Measurements from ENCODE around the gene DDI2.
"Not testable (repeated sequence)": the region's sequence is repeated elsewhere in the genome, so short reads cannot be mapped to it uniquely, and the experiment has no call there.

Gene DDI2

DNA sequence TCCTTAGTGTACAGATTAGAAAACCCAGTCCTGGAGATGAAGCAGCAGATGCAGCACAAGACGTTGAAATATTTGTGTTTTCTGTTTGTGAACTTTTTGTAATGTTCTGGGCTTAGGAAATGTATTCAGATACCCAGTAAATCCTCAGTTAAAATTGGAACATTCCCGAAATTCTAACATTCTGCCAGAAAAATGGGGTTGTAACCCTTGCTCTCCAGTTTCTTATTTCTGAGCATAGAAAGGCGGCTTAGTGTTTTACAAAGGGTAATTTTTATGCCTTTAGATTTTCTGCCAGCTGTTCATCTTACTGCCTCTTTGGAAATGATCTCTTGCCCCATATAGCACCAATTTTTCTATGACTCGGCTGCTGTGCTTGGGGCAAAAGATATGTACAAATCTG is 20.6 kb downstream of the DDI2 start:
- no peak for DNase-seq

DNA sequence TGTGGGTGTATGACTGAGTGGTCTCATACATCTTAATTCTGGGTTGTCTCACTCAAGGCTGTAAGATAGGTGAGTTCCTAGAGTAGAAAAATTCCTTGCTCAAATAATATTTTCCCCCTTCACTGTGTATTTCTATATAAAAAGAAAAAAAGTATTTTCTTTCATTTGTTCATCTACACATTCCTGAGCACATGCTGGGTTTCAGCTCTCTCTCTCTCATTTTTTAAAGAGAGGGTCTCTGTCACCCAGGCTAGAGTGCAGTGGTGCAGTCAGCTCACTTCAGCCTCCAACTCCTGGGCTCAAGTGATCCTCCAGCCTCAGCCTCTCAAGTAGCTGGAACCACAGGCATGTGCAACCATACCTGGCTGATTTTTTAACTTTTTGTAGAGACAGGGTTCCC is 22.0 kb downstream of the DDI2 start:
- no peak for DNase-seq

DNA sequence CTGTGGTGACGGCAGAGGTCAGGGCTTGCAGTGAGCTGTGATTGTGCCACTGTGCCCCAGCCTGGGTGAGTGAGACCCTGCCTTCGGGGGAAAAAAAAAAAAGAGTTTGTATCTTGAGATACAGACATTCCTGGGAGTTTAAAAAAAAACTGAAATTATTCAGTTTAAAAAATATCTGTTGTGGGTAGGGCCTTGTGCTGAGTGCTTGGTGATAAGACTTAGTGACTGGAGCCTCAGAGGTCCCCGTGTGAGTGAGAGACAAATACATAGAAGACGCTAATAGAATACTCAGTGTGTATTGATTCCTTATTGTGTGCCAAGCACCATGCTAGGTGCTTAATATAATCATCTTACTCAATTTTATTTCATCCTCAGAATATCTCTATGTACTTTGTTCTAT is 22.7 kb downstream of the DDI2 start:
- no peak for DNase-seq

DNA sequence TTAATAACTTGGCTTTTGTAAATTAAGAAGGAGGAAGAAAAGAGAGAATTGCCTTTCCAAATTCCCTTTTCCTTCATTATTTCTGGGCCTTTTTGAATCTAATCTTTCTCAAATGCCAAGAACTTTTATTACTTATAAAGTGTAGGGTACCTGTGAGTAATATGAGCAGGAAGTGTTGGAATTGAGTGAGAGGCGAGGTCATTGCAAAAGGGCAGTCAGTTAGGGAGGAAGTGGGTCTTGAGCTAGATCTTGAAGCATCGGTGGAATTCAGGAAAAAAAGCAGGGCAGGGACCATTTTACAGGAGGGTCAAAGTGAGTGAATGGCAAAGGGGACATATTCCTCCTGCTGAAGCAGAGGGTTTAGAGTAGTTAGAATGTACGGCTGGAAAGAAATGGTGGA is 23.4 kb downstream of the DDI2 start:
- no peak for DNase-seq

DNA sequence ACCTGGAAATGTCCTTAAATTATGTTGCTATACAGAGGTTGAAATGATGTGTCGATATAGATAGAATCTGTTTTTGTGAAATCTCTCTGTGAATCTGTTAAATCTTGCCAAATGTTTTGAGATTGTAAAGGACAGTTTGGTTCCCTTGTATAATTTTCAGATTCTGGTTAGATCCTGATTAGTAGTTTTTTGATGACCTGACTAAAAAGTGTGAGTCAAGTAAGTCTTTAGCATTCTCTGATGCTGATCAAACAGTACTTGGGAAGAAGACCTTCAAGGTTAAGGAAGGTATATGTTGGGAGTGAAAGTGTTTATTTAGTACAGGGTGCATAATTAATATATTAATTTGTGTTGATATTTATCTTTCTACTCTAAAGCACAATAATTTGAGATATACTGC is 32.7 kb downstream of the DDI2 start:
- no peak for DNase-seq

DNA sequence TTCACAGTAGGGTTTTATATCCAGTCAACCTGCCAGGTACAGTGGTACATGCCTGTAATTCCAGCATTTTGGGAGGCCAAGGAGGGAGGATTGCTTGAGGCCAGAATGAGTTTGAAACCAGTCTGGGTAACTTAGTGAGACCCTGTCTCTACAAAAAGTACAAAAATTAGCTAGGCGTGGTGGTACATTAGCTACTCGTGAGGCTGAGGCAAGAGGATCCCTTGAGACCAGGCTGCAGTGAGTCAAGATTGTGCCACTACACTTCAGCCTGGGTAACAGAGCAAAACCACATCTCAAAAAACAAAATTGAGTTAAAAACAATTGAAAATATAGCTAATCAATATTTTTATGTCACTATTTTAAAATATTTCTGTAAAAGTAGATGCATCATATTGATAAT is 33.2 kb downstream of the DDI2 start:
- DNase-seq = no peak

DNA sequence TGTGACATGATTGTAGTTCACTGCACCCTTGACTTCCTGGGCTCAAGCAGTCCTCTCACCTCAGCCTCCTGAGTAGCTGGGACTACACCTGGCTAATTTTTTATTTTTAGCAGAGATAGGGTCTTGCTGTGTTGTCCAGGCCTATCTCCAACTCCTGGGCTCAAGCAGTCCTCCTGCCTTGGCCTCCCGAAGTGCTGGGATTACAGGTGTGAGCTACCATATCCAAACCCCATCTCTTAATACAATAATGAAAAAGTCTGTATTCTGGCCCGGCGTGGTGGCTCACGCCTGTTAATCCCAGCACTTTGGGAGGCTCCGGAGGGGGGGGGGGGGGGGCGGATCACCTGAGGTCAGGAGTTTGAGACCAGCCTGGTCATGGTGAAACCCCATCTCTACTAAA is 34.9 kb downstream of the DDI2 start:
- not testable (repeated sequence) for DNase-seq

DNA sequence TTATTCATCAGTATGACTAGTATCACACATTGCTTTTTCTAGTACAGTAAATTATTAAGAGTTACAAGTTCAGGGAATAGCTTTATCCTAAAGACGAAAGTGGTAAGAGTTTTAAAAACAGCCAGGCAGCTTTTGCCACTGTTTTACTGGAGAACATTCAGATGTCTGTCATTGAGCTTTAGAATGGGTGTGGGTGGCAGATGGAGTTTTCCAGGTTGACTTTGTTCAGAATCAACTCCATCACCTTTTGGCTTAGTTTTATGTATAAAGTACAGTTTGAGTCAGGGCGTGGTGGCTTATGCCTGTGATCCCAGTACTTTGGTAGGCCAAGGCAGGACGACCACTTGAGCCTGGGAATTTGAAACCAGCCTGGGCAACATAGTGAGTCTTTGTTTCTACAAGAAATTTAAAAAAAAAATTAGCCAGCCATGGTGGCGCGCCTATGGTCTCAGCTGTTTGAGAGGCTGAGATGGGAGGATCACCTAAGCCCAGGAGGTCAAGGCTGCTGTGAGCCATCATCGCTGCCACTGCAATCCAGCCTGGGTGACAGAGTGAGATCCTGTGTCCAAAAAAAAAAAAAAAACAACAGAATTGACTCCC is 36.9 kb downstream of the DDI2 start:
- no peak for DNase-seq

DNA sequence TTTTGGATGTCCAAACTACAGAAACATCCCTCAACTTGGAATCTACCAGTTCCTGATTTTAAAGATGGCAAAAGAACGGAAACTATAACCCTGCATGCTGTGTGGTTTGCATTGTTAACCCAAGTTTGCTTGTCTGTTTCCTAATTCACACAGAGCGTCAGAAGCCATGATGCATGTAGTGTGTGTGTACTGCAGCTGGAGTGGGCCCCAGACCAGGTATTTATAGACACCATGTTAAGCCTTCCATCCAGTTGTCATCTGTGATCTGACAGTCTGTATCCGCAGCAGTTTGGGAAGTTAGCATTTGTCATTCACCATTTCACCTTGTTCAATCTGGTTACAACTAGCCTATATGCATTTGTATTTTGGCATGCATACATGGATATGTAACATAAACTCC is 39.2 kb downstream of the DDI2 start:
- DNase-seq = no peak

DNA sequence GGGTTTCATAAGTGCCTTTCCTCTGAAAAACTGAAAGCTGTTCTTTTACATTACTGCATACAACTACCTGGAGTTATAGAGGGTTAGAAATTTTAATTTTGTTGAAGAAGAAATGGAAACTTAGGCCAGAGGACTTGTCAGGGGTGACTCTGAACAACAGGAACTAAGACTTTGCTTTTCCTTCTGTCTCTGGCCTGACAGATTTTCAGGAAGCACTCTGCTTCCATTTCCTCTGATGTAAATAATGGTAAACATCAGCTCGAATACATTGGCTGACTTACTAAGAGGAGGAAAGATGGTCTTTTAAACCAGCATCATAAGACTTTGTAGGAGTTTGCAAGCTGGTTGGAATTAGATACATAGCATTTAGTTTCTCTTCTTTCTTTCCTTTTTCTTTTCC is 39.8 kb downstream of the DDI2 start:
- DNase-seq = no peak

DNA sequence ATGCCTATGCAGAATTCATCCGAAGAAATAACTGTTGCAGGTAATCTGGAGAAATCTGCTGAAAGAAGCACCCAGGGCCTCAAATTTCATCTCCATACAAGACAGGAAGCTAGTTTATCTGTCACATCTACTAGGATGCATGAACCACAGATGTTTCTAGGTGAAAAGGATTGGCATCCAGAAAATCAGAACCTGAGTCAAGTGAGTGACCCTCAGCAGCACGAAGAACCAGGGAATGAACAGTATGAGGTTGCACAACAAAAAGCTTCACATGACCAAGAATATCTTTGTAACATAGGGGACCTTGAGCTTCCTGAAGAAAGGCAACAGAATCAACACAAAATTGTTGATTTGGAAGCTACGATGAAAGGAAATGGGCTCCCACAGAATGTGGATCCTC is 42.9 kb downstream of the DDI2 start:
- DNase-seq = no peak

DNA sequence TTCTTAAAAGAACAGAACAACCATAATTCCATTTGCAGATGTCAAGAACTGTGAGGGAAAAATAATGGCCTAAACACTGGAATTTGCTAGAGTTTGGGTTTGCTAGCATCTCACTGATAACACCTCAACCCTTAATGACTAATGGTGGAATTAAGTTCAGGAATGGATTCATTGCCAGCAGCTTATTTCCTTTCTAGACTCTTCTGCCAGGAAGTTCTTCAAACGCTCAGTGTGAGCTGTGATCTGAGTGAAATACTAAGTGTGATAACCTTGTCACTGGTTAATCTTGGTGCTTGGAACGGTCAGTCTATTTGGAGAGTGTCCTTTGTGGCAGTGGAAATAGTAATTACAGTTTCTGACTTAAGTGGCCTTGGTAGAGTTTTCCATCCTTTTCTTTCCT is 45.2 kb downstream of the DDI2 start:
- DNase-seq = no peak

DNA sequence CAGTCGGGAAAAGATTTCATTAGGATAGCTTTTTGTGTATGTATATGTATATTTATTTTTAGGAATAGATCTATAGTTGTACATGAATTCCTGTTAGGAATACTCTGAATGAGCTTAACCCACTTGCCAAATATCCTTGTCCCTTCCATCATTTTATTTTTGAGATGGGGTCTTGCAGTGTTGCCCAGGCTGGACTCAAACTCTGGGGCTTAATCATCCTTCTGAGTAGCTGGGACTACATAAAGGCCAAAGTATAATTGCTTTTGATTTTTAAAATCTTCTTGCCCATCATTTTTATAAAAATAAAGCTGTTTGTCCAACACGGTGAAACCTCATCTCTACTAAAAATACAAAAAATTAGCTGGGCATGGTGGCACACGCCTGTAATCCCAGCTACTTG is 46.7 kb downstream of the DDI2 start:
- no peak for DNase-seq

DNA sequence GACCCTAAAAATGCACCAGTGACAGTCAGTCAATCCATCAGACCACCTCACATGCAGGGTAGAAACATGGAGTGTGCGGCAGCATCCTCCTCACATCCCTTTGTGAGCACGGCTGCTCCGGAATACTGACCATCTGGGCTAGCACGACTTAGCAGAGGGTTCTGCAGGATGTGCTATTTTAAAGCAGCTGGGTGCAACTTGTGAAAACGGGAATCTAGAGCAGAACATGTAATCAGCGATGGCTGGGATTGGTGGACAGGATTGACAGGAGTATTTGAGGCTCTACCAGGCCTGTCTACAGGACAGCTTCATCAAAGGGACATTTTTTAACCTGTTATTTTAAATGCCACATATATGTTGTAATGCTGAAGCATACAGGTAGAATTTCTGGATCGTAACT is 50.1 kb downstream of the DDI2 start:
- no peak for DNase-seq

DNA sequence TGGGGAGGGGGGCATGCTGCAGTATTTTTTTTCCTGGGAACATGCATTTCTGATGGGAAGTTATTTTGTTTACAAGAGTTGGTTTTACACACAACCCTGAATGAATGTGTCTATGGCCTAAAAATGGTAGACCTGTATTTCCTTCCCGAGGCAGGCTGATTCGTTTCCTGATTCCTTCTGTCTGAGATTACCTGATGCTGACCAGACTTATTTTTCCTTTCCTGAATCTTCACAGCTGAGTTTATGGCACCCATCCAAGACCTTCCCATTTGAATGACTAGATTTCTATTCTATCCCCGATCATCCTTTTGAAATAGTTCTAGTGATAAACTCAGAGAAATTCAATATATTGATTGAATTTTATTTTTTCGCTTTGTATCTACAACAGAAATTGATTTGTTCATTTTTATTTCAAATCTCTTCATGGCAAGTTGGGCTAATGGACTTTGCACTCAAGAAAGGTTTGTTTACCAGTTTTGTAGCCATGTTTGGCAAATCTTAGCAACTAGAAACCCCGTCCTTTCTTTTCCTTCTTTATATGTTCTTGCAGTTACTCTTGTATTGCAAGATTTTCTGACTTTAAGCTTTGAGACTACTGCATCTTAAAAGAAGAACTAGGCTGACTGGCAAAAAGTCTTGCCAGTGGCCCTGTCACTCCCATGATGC is 51.0 kb downstream of the DDI2 start:
- no peak for DNase-seq

DNA sequence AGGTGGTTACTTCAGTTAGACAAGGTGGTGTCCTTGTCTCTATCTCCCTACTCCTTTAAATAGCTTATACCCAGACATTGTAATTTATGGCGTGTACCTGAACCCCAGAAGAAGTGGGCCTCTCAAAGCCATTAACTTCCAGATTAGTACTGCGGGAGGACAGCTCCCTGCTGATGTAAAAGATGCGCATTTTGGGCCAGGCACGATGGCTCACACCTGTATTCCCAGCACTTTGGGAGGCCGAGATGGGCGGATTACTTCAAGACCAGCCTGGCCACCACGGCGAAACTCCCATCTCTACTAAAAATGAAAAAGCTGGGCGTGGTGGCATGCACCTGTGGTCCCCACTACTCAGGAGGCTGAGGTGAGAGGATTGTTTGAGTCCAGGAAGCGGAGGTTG is 51.8 kb downstream of the DDI2 start:
- DNase-seq = no peak

DNA sequence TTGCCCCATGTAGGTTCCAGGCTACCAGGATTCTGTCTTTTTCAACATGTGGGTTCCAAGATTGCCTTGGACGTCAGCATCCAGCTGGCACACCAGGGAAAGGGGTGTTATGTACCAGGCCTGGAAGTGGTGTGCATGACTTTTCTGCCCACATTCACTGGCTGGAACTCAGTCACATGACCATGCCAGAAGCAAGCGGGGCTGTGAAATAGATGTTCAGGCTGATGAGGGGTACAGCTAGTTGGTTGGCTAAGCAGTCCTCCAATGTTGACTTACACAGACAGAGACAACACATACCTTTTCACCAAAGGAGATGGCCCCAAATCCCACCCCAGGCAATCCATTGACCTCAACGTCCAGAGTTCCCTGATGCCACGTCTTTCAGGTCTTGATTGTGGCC is 52.6 kb downstream of the DDI2 start:
- DNase-seq = no peak

DNA sequence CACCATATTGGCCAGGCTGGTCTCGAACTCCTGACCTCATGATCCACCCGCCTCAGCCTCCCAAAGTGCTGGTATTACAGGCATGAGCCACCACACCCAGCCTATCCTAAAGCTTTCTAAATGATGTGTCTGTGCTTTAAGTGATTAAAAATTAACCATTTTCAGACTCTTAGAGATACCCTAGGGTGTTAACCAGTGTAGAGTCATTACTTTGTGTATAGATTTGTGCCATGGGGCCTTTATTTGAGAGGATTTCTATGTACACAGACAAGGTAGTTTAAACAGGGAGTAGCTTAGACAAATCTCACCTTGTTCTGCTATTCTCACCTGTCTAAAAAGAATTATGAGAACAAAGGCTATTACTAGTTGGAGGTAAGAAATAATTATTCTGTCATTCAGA is 54.2 kb downstream of the DDI2 start:
- no peak for DNase-seq

DNA sequence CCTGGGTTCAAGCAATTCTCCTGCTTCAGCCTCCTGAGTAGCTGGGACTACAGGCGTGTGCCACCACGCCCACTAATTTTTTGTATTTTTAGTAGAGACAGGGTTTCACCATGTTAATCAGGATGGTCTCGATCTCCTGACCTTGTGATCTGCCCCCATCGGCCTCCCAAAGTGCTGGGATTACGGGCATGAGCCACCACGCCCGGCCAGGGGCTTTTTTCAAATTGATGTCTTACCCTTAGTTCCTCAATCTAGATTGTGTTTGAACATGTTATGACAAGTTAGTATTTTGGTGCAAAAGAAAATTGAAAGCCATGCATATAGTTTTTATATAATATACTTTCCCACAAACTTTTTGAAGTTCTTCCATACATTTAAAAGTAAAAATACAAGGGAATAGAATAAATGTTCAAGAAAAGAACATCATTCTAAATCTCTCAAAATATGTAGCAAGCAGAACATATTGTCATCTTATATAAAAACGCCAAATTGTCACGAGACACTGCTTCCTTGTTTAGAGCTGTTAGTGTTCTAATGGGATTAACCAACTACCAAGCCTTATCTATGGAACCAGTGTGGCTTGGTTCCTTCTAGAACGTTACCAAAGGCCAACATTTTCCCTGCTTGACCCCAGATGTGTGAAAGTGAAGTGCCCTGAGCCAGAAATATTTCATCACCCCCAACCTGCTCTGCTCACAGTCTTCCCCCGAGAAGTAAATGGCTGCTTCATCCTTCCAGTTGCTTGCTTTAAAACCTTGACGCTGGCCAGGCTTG is 57.3 kb downstream of the DDI2 start:
- DNase-seq = no peak

DNA sequence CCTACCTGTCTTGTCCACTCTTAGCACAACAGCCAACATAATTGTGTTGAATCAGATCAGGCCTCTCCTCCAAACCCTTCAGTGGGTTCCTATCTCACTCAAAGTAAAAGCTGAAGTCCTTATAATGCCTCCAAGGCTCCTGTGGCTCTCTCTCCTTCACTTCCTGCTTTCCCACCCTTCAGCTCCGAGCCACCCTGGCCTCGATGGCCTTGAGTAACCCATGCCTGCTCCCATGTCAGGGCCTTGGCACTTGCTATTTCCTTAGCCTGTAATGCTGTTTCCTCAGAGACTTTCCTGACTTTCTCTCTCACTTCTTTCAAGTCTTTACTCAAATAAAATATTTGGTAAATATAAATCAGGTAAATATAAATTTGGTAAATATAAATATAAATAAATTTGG is 58.8 kb downstream of the DDI2 start:
- DNase-seq = no peak

DNA sequence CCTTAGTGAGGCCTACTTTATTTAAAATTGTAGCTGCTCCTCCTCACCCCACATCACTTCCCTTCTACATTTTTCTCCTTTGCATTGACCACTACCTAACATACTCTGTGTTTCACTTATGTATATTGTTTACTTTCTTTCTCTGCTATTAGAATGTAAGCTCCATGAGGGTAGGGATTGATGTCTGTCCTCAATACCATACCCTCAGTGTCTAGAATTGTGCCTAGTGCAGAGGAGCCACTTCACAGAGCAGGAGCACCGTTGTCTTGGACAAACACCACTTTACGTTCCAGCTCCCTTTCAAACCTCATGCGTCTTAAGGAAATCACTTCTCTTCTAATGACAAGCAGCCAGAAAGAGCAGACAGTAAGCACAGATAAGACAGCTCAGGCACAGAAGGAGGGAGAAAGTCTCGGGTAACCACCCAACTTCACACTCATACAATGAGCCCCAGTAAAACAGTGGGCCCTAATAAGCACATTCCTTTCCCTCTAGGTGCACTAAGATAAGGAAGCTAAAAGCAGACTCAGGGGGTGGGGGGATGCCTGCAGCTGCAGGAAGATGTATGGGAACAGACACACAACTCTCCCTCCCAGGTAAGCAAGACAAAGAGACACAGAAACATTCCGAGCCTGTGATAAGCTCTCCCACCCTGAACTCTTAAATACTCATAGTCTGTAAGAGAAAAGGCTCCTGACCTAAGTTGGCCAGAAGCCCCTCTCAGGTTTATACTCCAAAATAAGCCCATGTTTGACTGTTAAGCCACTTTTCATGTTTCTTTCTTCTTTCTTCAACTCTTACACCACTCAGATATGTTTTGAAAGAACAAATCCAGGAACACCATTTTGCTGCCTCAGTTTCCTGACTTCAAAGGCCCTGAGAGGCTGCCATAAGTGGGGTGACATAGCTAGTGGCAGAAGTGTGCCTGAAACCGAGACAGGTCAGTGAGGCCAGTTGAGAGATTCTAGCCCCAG is 59.7 kb downstream of the DDI2 start:
- DNase-seq = no peak

DNA sequence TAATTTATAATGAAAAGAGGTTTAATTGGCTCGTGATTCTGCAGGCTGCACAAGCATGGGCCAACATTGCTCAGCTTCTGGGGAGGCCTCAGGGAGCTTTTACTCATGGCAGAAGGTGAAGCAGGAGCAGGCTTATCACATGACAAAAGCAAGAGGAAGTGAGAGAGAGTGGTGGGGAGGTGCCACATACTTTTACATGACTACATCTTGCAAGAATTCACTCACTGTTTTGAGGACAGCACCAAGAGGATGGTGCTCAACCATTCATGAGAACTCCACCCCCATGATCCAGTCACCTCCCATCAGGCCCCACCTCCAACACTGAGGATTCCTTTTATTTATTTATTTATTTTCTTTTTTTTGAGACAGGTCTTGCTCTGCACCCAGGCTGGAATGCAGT is 61.3 kb downstream of the DDI2 start:
- DNase-seq = no peak

DNA sequence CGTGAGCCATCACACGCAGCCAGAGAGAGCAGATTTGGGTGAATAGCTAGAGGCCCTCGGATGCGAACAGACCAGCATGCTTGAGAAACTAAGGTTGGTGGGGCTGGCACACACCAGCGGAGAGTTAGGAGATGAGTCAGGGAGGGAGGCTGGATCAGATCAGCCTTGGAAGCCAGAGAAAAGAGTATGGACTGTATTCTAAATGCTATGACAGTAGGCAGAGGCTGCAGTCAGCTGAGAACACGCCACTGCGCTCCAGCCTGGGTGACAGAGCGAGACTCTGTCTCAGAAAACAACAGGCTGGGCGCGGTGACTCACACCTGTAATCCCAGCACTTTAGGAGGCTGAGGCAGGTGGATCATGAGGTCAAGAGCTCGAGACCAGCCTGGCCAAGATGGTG is 62.9 kb downstream of the DDI2 start:
- DNase-seq = no peak
